Mammary epithelial cell (primary cell): ENCODE results near the gene CDH4.

Source experiments
- EZH2 ChIP-seq: IDR thresholded peaks from 2 replicates; pipeline ENCODE4 v1.6.1; 2012; ENCODE audit warnings: low read length, inconsistent platforms, borderline replicate concordance
- TF ChIP-seq, protein P1 (sequence below), 2 donors: IDR thresholded peaks in 1 of 2; conservative IDR thresholded peaks in 1 of 2; 2 replicates each; pipeline ENCODE4 v1.5.1; 2011 to 2012; ENCODE audit warnings: inconsistent platforms in 2 of 2, low read length in 2 of 2, mild to moderate bottlenecking in 2 of 2, control low read depth in 1 of 2, low read depth in 1 of 2; ENCODE audit not compliant: insufficient read depth in 1 of 2; ENCODE audit errors: extremely low read depth in 1 of 2

DNA sequence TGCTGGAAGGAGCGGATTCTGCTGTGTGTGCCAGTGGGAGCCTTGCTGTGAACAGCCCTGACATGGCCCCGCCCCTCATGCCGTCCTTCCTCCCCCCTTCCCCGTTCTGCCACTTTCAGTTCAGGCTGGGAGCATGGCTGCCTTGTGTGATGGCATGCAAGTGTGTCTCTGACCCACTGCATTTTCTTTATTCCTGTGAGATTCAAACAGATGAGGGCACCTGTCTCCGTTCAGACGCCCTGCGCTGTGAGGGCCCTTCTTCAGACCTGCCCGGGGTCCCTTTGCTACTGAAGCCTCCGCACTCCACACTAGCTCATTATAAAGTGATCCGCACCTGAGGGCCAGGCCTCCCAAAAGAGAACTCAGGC, 725.3 kb downstream of the CDH4 start:
- TF ChIP-seq, protein P1, sequence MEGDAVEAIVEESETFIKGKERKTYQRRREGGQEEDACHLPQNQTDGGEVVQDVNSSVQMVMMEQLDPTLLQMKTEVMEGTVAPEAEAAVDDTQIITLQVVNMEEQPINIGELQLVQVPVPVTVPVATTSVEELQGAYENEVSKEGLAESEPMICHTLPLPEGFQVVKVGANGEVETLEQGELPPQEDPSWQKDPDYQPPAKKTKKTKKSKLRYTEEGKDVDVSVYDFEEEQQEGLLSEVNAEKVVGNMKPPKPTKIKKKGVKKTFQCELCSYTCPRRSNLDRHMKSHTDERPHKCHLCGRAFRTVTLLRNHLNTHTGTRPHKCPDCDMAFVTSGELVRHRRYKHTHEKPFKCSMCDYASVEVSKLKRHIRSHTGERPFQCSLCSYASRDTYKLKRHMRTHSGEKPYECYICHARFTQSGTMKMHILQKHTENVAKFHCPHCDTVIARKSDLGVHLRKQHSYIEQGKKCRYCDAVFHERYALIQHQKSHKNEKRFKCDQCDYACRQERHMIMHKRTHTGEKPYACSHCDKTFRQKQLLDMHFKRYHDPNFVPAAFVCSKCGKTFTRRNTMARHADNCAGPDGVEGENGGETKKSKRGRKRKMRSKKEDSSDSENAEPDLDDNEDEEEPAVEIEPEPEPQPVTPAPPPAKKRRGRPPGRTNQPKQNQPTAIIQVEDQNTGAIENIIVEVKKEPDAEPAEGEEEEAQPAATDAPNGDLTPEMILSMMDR (conservative IDR thresholded peaks at IDR 0.05 in 1 of 2, IDR thresholded peaks at IDR 0.05 in 1 of 2; ENCODE audit: extremely low read depth in 1 of 2, insufficient read depth in 1 of 2, low read depth in 1 of 2, low read length in 2 of 2) = no peak
- TF ChIP-seq EZH2 = no peak
